K562 (cell line): ENCODE measurements around the gene FBN1. TPM values are rescaled to one million over a fixed set of nuclear protein-coding genes. Genes with fewer than 3 reads are reported as not detected.

Experiments
- ATAC-seq: fragments of 200-7000 bp; cut with Tn5 transposase; 3 replicates; pipeline ENCODE4 v1.9.1; 2020; ENCODE audit warnings: moderate library complexity
- BruUV-seq: library from RNA; stranded (reverse); fragments of 400-500 nt; replicated peaks from 2 replicates; lab custom pipeline; 2021; lab: Mats Ljungman, UMichigan
- CTCF ChIA-PET: fragments of 300-600 bp; formaldehyde crosslinking; extraction: SDS; loops from one replicate; lab custom pipeline; 2021; ENCODE audit warnings: low intra/inter-chr PET ratio; lab: Yijun Ruan, JAX
- POLR2A ChIA-PET: fragments of 300-600, 350-650 bp; sonication (Branson Sonifier 250); formaldehyde crosslinking; extraction: SDS; loops from one replicate; lab custom pipeline; 2021; ENCODE audit warnings: antibody characterized with exemption, inconsistent platforms; lab: Yijun Ruan, JAX
- DNase-seq, 4 experiments: peaks; one replicate each; pipeline versions ENCODE4 v3.0.0 to v3.0.0-alpha.2; 2011 to 2018; ENCODE audit warnings: low spot score in 3 of 4, mixed read lengths in 3 of 4; ENCODE audit errors: extremely low read depth in 1 of 4
- FAIRE-seq: peaks from 2 replicates; lab custom pipeline; 2011; peaks lifted over from hg19 to GRCh38; lab: Jason Lieb, UNC
- H2AFZ ChIP-seq: 2 replicates; pipeline ENCODE4 v1.6.0; 2011; ENCODE audit warnings: low read depth, low read length, control low read depth, inconsistent platforms
- H3K27ac ChIP-seq: fragments of 200-600 bp; 3 replicates; pipeline ENCODE4 v1.8.0; 2011; ENCODE audit warnings: low read depth, mild to moderate bottlenecking, control low read depth, inconsistent platforms, low read length, moderate library complexity, mixed read lengths; ENCODE audit errors: extremely low read depth
- H3K27me3 ChIP-seq, 2 experiments: fragments of 300-600 bp in 1 of 2; 2 replicates in 1 of 2; 3 replicates in 1 of 2; pipeline versions ENCODE4 v1.6.0 to v1.8.0; 2011; ENCODE audit warnings: inconsistent platforms in 2 of 2, low read length in 2 of 2, mild to moderate bottlenecking in 1 of 2, mixed read lengths in 1 of 2, moderate library complexity in 1 of 2; ENCODE audit not compliant: control insufficient read depth in 2 of 2, insufficient read depth in 2 of 2
- H3K36me3 ChIP-seq: fragments of 300-600 bp; 3 replicates; pipeline ENCODE4 v1.8.0; 2011; ENCODE audit warnings: mild to moderate bottlenecking, low read length, inconsistent platforms; ENCODE audit not compliant: control insufficient read depth, insufficient read depth
- H3K4me1 ChIP-seq, 2 experiments: fragments of 200-600 bp in 1 of 2; replicated peaks in 1 of 2; 2 replicates in 1 of 2; 3 replicates in 1 of 2; pipeline versions ENCODE4 v1.5.1 to v1.8.0; 2011; ENCODE audit warnings: inconsistent platforms in 2 of 2, low read length in 2 of 2, mild to moderate bottlenecking in 1 of 2, mixed read lengths in 1 of 2, moderate library complexity in 1 of 2; ENCODE audit not compliant: control insufficient read depth in 2 of 2, insufficient read depth in 2 of 2
- H3K4me2 ChIP-seq: 2 replicates; pipeline ENCODE4 v1.6.1; 2011; ENCODE audit warnings: low read length, control low read depth, inconsistent platforms, mixed read lengths; ENCODE audit not compliant: insufficient read depth
- H3K4me3 ChIP-seq: fragments of 200-600 bp; sonication (generic), shearing (Covaris generic); 2 replicates; pipeline ENCODE4 v1.5.1; 2016; ENCODE audit warnings: control low read depth, inconsistent platforms
- H3K79me2 ChIP-seq: fragments of 200-600 bp; 3 replicates; pipeline ENCODE4 v1.8.0; 2011; ENCODE audit warnings: low read length, inconsistent platforms; ENCODE audit not compliant: control insufficient read depth, insufficient read depth
- H3K9ac ChIP-seq, 2 experiments: 2 replicates each; pipeline versions ENCODE4 v1.6.0 to v1.6.1; 2011; ENCODE audit warnings: low read depth in 2 of 2, low read length in 2 of 2, control low read depth in 1 of 2, inconsistent platforms in 1 of 2, mild to moderate bottlenecking in 1 of 2, mixed read lengths in 1 of 2; ENCODE audit not compliant: insufficient read depth in 1 of 2
- H3K9me1 ChIP-seq: one replicate; pipeline ENCODE4 v1.6.0; 2011; ENCODE audit warnings: inconsistent platforms, mild to moderate bottlenecking, low read length, moderate library complexity; ENCODE audit not compliant: control insufficient read depth, insufficient read depth
- H3K9me3 ChIP-seq: replicated peaks from 2 replicates; pipeline ENCODE4 v1.5.1; 2011; ENCODE audit warnings: low read depth, low read length, inconsistent platforms; ENCODE audit not compliant: control insufficient read depth, insufficient read depth
- H4K20me1 ChIP-seq: replicated peaks from 2 replicates; pipeline ENCODE4 v1.6.1; 2011; ENCODE audit warnings: low read length, inconsistent platforms, mixed read lengths; ENCODE audit not compliant: control insufficient read depth, insufficient read depth
- MEIS2 ChIP-seq: fragments of 450-650 bp; IDR thresholded peaks from 2 replicates; pipeline ENCODE4 v1.6.1; 2014; ENCODE audit warnings: mild to moderate bottlenecking; ENCODE audit not compliant: partially characterized antibody
- NFIX ChIP-seq: fragments of 250-450 bp; sonication (Bioruptor Pico); IDR thresholded peaks from 2 replicates; pipeline ENCODE4 v1.4.0; 2020; ENCODE audit warnings: low read depth, mild to moderate bottlenecking, moderate library complexity
- POLR2G ChIP-seq: fragments of 200-400 bp; formaldehyde crosslinking; IDR thresholded peaks from 2 replicates; pipeline ENCODE4 v1.6.1; 2017; ENCODE audit warnings: low read depth, mild to moderate bottlenecking, antibody characterized with exemption, low read length, moderate library complexity
- RAD21 ChIP-seq, 2 experiments: fragments of 250-450 bp in 1 of 2; fragments of 450-650 bp in 1 of 2; sonication (Bioruptor Pico) in 1 of 2; formaldehyde crosslinking in 1 of 2; IDR thresholded peaks in 1 of 2; conservative IDR thresholded peaks in 1 of 2; 2 replicates each; pipeline versions ENCODE4 v1.4.0 to v1.8.0; 2020 to 2022; ENCODE audit warnings: mild to moderate bottlenecking in 2 of 2, moderate library complexity in 1 of 2
- WGBS: fragments of 100-300 bp; shearing (Covaris generic); methylation state at CpG from one replicate; pipeline ENCODE4 v1.1.6; 2016; ENCODE audit warnings: low coverage, mixed read lengths; ENCODE audit not compliant: insufficient coverage; ENCODE audit errors: missing lambda C conversion rate; 5-methylcytosine and 5-hydroxymethylcytosine counted together
- in situ Hi-C: fragments of 300-500 bp; cut with MboI; formaldehyde crosslinking; loops from 4 replicates; pipeline ENCODE4 v1.15.0; 2018; ENCODE audit warnings: inconsistent platforms, mixed read lengths
- intact Hi-C: fragments of 100-400 bp; cut with micrococcal nuclease; formaldehyde crosslinking; loops from 2 replicates; pipeline ENCODE4 v1.14.2; 2022
- polyA plus RNA-seq, 8 experiments: library from polyadenylated mRNA; depleted of rRNA in 4 of 8; stranded (reverse) in 5 of 8; unstranded in 3 of 8; fragments of >200 nt; fragmentation: Nextera tagmentation in 2 of 8; fragmentation: Illumina TruSeq in 1 of 8; extraction: Ambion mirVana in 2 of 8; extraction: Trizol in 1 of 8; gene quantifications; 2 replicates each; pipeline versions ENCODE4 v1.2.1 to v1.2.3, GENCODE V29; 2011 to 2014; ENCODE audit warnings: inconsistent platforms in 1 of 8, missing spikeins in 1 of 8
- total RNA-seq, 7 experiments: library from RNA; depleted of rRNA in 6 of 7; stranded (reverse); fragments of >200 nt in 6 of 7; fragmentation: Illumina TruSeq in 2 of 7; extraction: Trizol in 2 of 7; gene quantifications; 2 replicates each; pipeline versions ENCODE4 v1.2.1 to v1.2.3, GENCODE V29; 2011 to 2021; ENCODE audit warnings: low replicate concordance in 1 of 7
- TF ChIP-seq, protein P1 (sequence below): sonication (generic); IDR thresholded peaks from 2 replicates; pipeline ENCODE4 v1.6.1; 2016
- TF ChIP-seq, protein P2 (sequence below), 3 experiments: IDR thresholded peaks in 2 of 3; conservative IDR thresholded peaks in 1 of 3; 2 replicates each; pipeline ENCODE4 v1.5.1; 2011 to 2012; ENCODE audit warnings: low read length in 3 of 3, mild to moderate bottlenecking in 3 of 3, control low read depth in 2 of 3, improper control_type of control experiment in 1 of 3, inconsistent platforms in 1 of 3, low read depth in 1 of 3, mixed read lengths in 1 of 3, moderate library complexity in 1 of 3; ENCODE audit not compliant: insufficient read depth in 2 of 3
- TF ChIP-seq, protein P3 (sequence below), 2 experiments: fragments of 450-650 bp; formaldehyde crosslinking in 1 of 2; IDR thresholded peaks; 2 replicates each; pipeline versions ENCODE4 v1.4.0 to v1.6.1; 2014 to 2020; ENCODE audit warnings: mild to moderate bottlenecking in 2 of 2, borderline replicate concordance in 1 of 2, low read depth in 1 of 2

Gene FBN1
- total and polyA plus RNA-seq, 9 of the 15 experiments (the other 6 are each of a cell fraction or from before 2014, with no cell fraction given) = 0.15 to 1.2 (median 0.60) TPM

DNA sequence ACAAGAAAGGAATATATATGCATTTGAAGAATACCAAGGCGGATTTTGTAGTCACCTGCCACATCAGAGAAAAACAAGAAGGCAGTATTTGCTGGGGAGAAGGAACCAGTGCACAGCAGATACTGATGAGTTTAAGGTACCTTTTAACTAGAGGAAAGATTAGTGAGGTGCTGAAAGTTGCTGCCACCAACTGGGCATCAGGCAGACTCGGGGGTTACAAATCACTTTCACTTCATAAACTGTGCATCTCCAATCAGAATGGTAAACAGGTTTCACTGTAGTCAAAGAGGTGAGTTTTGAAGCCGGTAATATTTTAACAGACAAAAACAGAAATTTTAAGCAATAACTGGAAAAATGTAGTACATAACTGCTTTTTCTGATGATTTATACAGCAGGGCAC is 4.1 kb downstream of the FBN1 start:
- H3K27me3 ChIP-seq = no peaks in the 10 kb centered on the region
- POLR2A ChIA-PET = no interaction called here
- no peak for FAIRE-seq

More for the DNA sequence above, 4.1 kb downstream of the FBN1 start:
- CTCF ChIA-PET = interaction anchor here (0.6 kb wide), 1 partner anchor 284 kb away, joined by 3 read pairs; no protein-coding TSS in a partner anchor
- Histone ChIP-seq H2AFZ (no peak overlapping the region), H3K4me3 (no peak overlapping the region), H3K79me2 (no peaks in the 10 kb centered on the region), H3K9ac (no peak overlapping the region), H3K4me1 (no peaks in the 10 kb centered on the region; a peak in 1 of 5 replicates), H3K4me2 (no peak overlapping the region), H4K20me1 (no peaks in the 10 kb centered on the region), H3K36me3 (no peaks in the 10 kb centered on the region), H3K9me3 (no peaks in the 10 kb centered on the region), H3K9me1 (no peaks in the 10 kb centered on the region), H3K27ac (no peak overlapping the region)
- DNase-seq (peak in 1 of 4 experiments; percentile 16), ATAC-seq (peak; percentile 44; the same call in 1 of the 3 replicates)
- in situ Hi-C loops = no loop called here
- 33% methylated on average over 3 of the region's 3 CpGs for WGBS
- intact Hi-C loops = loop anchor here (1.0 kb wide), 1 partner anchor 283 kb away; no protein-coding TSS in a partner anchor
- TF ChIP-seq MEIS2 (peak; percentile 30), POLR2G (no peak), NFIX (no peak), RAD21 (CRISPR knock-in tag; conservative IDR thresholded peaks at IDR 0.05 in 1 of 2, IDR thresholded peaks at IDR 0.05 in 1 of 2) (peak; percentile 50 to 58)
- TF ChIP-seq, protein P1, sequence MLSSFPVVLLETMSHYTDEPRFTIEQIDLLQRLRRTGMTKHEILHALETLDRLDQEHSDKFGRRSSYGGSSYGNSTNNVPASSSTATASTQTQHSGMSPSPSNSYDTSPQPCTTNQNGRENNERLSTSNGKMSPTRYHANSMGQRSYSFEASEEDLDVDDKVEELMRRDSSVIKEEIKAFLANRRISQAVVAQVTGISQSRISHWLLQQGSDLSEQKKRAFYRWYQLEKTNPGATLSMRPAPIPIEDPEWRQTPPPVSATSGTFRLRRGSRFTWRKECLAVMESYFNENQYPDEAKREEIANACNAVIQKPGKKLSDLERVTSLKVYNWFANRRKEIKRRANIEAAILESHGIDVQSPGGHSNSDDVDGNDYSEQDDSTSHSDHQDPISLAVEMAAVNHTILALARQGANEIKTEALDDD = peak; percentile 47; the same call in 1 of the 2 replicates
- TF ChIP-seq, protein P2, sequence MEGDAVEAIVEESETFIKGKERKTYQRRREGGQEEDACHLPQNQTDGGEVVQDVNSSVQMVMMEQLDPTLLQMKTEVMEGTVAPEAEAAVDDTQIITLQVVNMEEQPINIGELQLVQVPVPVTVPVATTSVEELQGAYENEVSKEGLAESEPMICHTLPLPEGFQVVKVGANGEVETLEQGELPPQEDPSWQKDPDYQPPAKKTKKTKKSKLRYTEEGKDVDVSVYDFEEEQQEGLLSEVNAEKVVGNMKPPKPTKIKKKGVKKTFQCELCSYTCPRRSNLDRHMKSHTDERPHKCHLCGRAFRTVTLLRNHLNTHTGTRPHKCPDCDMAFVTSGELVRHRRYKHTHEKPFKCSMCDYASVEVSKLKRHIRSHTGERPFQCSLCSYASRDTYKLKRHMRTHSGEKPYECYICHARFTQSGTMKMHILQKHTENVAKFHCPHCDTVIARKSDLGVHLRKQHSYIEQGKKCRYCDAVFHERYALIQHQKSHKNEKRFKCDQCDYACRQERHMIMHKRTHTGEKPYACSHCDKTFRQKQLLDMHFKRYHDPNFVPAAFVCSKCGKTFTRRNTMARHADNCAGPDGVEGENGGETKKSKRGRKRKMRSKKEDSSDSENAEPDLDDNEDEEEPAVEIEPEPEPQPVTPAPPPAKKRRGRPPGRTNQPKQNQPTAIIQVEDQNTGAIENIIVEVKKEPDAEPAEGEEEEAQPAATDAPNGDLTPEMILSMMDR (IDR thresholded peaks at IDR 0.05 in 2 of 3, conservative IDR thresholded peaks at IDR 0.05 in 1 of 3; ENCODE audit: insufficient read depth in 2 of 3, low read depth in 1 of 3, low read length in 3 of 3) = peak in 1 of 3 experiments; percentile 54; a peak in 2 of 6 replicates
- TF ChIP-seq, protein P3, sequence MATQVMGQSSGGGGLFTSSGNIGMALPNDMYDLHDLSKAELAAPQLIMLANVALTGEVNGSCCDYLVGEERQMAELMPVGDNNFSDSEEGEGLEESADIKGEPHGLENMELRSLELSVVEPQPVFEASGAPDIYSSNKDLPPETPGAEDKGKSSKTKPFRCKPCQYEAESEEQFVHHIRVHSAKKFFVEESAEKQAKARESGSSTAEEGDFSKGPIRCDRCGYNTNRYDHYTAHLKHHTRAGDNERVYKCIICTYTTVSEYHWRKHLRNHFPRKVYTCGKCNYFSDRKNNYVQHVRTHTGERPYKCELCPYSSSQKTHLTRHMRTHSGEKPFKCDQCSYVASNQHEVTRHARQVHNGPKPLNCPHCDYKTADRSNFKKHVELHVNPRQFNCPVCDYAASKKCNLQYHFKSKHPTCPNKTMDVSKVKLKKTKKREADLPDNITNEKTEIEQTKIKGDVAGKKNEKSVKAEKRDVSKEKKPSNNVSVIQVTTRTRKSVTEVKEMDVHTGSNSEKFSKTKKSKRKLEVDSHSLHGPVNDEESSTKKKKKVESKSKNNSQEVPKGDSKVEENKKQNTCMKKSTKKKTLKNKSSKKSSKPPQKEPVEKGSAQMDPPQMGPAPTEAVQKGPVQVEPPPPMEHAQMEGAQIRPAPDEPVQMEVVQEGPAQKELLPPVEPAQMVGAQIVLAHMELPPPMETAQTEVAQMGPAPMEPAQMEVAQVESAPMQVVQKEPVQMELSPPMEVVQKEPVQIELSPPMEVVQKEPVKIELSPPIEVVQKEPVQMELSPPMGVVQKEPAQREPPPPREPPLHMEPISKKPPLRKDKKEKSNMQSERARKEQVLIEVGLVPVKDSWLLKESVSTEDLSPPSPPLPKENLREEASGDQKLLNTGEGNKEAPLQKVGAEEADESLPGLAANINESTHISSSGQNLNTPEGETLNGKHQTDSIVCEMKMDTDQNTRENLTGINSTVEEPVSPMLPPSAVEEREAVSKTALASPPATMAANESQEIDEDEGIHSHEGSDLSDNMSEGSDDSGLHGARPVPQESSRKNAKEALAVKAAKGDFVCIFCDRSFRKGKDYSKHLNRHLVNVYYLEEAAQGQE (IDR thresholded peaks at IDR 0.05; ENCODE audit: borderline replicate concordance) = peak; percentile 18; the same call in 1 of the 2 replicates
- TF ChIP-seq, protein P3 (CRISPR knock-in tag; IDR thresholded peaks at IDR 0.05; ENCODE audit: low read depth) = no peak
- BruUV-seq = no TSS peak
